H9 (cell line): ENCODE measurements around the gene AHDC1. TPM values are rescaled to one million over a fixed set of nuclear protein-coding genes. Genes with fewer than 3 reads are reported as not detected.
A peak's percentile ranks its signal among the peaks of the same experiment; 100 is the strongest.

ENCODE experiments used
- DNase-seq: peaks from one replicate; pipeline ENCODE4 v3.0.0-alpha.2; 2017
- H2AFZ ChIP-seq: one replicate; pipeline ENCODE4 v1.6.1; 2013; ENCODE audit warnings: mild to moderate bottlenecking, low read length, control low read depth, moderate library complexity
- H2AK5ac ChIP-seq: 2 replicates; pipeline ENCODE4 v1.6.1; 2013; ENCODE audit warnings: low read length, control low read depth, mixed read lengths; ENCODE audit not compliant: insufficient read length
- H2BK120ac ChIP-seq: one replicate; pipeline ENCODE4 v1.6.1; 2013; ENCODE audit warnings: low read depth, mild to moderate bottlenecking, low read length, control low read depth, inconsistent platforms; ENCODE audit not compliant: poor library complexity, severe bottlenecking
- H2BK12ac ChIP-seq: 2 replicates; pipeline ENCODE4 v1.6.1; 2013; ENCODE audit warnings: low read length, control low read depth, mixed read lengths, low read depth; ENCODE audit not compliant: insufficient read length
- H2BK15ac ChIP-seq: 2 replicates; pipeline ENCODE4 v1.6.1; 2013; ENCODE audit warnings: low read depth, low read length, control low read depth
- H2BK20ac ChIP-seq: one replicate; pipeline ENCODE4 v1.6.1; 2013; ENCODE audit warnings: low read depth, mild to moderate bottlenecking, low read length, control low read depth, inconsistent platforms; ENCODE audit not compliant: poor library complexity, severe bottlenecking
- H2BK5ac ChIP-seq: 2 replicates; pipeline ENCODE4 v1.6.1; 2013; ENCODE audit warnings: low read length, control low read depth, mixed read lengths; ENCODE audit not compliant: insufficient read length
- H3K14ac ChIP-seq: 2 replicates; pipeline ENCODE4 v1.6.1; 2013; ENCODE audit warnings: low read length, control low read depth; ENCODE audit not compliant: insufficient read depth
- H3K18ac ChIP-seq: 2 replicates; pipeline ENCODE4 v1.6.1; 2013; ENCODE audit warnings: low read depth, mild to moderate bottlenecking, mixed read lengths, low read length, control low read depth; ENCODE audit not compliant: insufficient read length
- H3K23ac ChIP-seq: 2 replicates; pipeline ENCODE4 v1.6.1; 2013; ENCODE audit warnings: low read length, control low read depth, mixed read lengths, low read depth; ENCODE audit not compliant: insufficient read length
- H3K23me2 ChIP-seq: 2 replicates; pipeline ENCODE4 v1.6.1; 2013; ENCODE audit warnings: low read depth, mild to moderate bottlenecking, mixed read lengths, low read length, control low read depth; ENCODE audit not compliant: insufficient read length, poor library complexity, severe bottlenecking
- H3K27ac ChIP-seq: 2 replicates; pipeline ENCODE4 v1.5.1; 2013; ENCODE audit warnings: low read length, control low read depth, mixed read lengths, low read depth; ENCODE audit not compliant: insufficient read length
- H3K27me3 ChIP-seq: 2 replicates; pipeline ENCODE4 v1.6.1; 2013; ENCODE audit warnings: low read length, control low read depth, inconsistent platforms; ENCODE audit not compliant: insufficient read depth
- H3K4ac ChIP-seq: 2 replicates; pipeline ENCODE4 v1.6.1; 2013; ENCODE audit warnings: low read depth, mild to moderate bottlenecking, control low read depth, inconsistent platforms, low read length, moderate library complexity
- H3K4me1 ChIP-seq: 2 replicates; pipeline ENCODE4 v1.6.1; 2013; ENCODE audit warnings: low read length, control low read depth, inconsistent platforms; ENCODE audit not compliant: insufficient read depth
- H3K4me2 ChIP-seq: 2 replicates; pipeline ENCODE4 v1.6.1; 2013; ENCODE audit warnings: low read length, control low read depth, mixed read lengths; ENCODE audit not compliant: insufficient read length, insufficient read depth
- H3K56ac ChIP-seq: 2 replicates; pipeline ENCODE4 v1.6.1; 2013; ENCODE audit warnings: low read depth, mild to moderate bottlenecking, mixed read lengths, low read length, control low read depth; ENCODE audit not compliant: insufficient read length
- H3K79me1 ChIP-seq: 2 replicates; pipeline ENCODE4 v1.6.1; 2013; ENCODE audit warnings: low read depth, mild to moderate bottlenecking, moderate library complexity, low read length, control low read depth, inconsistent platforms; ENCODE audit not compliant: insufficient read depth, poor library complexity, severe bottlenecking
- H3K79me2 ChIP-seq: 2 replicates; pipeline ENCODE4 v1.6.1; 2013; ENCODE audit warnings: low read length, control low read depth, inconsistent platforms; ENCODE audit not compliant: insufficient read depth
- H3K9ac ChIP-seq: 2 replicates; pipeline ENCODE4 v1.6.1; 2013; ENCODE audit warnings: low read length, control low read depth, mixed read lengths; ENCODE audit not compliant: insufficient read length; ENCODE audit errors: extremely low read depth
- H3K9me3 ChIP-seq: one replicate; pipeline ENCODE4 v1.6.1; 2013; ENCODE audit warnings: low read depth, low read length, inconsistent platforms; ENCODE audit not compliant: control insufficient read depth
- H3T11ph ChIP-seq: one replicate; pipeline ENCODE4 v1.6.1; 2013; ENCODE audit warnings: mild to moderate bottlenecking, low read length, control low read depth, inconsistent platforms
- H4K20me1 ChIP-seq: one replicate; pipeline ENCODE4 v1.6.1; 2013; ENCODE audit not compliant: control insufficient read depth, insufficient read length, insufficient read depth
- H4K5ac ChIP-seq: 2 replicates; pipeline ENCODE4 v1.6.1; 2013; ENCODE audit warnings: low read depth, mild to moderate bottlenecking, mixed read lengths, low read length, control low read depth; ENCODE audit not compliant: insufficient read length
- H4K8ac ChIP-seq: replicated peaks from 2 replicates; pipeline ENCODE4 v1.6.1; 2013; ENCODE audit warnings: low read length, control low read depth, mixed read lengths, low read depth; ENCODE audit not compliant: insufficient read length
- H4K91ac ChIP-seq: 2 replicates; pipeline ENCODE4 v1.6.1; 2013; ENCODE audit warnings: low read depth, mild to moderate bottlenecking, moderate library complexity, mixed read lengths, low read length, control low read depth; ENCODE audit not compliant: insufficient read length
- H3K27ac Mint-ChIP-seq, 3 experiments: 2 replicates in 2 of 3; 3 replicates in 1 of 3; pipeline ENCODE4 v1.8.0; 2020 to 2021; ENCODE audit warnings: mixed read lengths in 3 of 3, mild to moderate bottlenecking in 1 of 3, moderate library complexity in 1 of 3
- H3K27me3 Mint-ChIP-seq: 2 replicates; pipeline ENCODE4 v1.8.0; 2021; ENCODE audit warnings: low read depth, mild to moderate bottlenecking, moderate library complexity, mixed read lengths
- H3K36me3 Mint-ChIP-seq, 3 experiments: 2 replicates in 2 of 3; 3 replicates in 1 of 3; pipeline ENCODE4 v1.8.0; 2020 to 2021; ENCODE audit warnings: low read depth in 3 of 3, mixed read lengths in 3 of 3; ENCODE audit not compliant: insufficient read depth in 1 of 3
- H3K4me1 Mint-ChIP-seq, 2 experiments: 2 replicates each; pipeline ENCODE4 v1.8.0; 2020; ENCODE audit warnings: mixed read lengths in 2 of 2
- H3K4me3 Mint-ChIP-seq, 2 experiments: 2 replicates in 1 of 2; 3 replicates in 1 of 2; pipeline ENCODE4 v1.8.0; 2020 to 2021; ENCODE audit warnings: mild to moderate bottlenecking in 2 of 2, mixed read lengths in 2 of 2, moderate library complexity in 1 of 2
- H3K9me3 Mint-ChIP-seq, 2 experiments: 2 replicates in 1 of 2; 3 replicates in 1 of 2; pipeline ENCODE4 v1.8.0; 2020; ENCODE audit warnings: mild to moderate bottlenecking in 2 of 2, mixed read lengths in 2 of 2, moderate library complexity in 1 of 2
- CTCF ChIP-seq: fragments of 200-600 bp; sonication (generic); conservative IDR thresholded peaks from 3 replicates; pipeline ENCODE4 v1.8.0; 2021; ENCODE audit warnings: antibody characterized with exemption, mild to moderate bottlenecking
- WGBS: extraction: QIAGEN DNeasy Blood & Tissue Kit; methylation state at CpG from one replicate; pipeline ENCODE4 v1.1.7; 2013; ENCODE audit warnings: missing lambda C conversion rate, low lambda C conversion rate, mixed read lengths; ENCODE audit not compliant: insufficient read length; ENCODE audit errors: extremely low coverage; 5-methylcytosine and 5-hydroxymethylcytosine counted together
- total RNA-seq: library from RNA; stranded (reverse); gene quantifications from 2 replicates; pipeline ENCODE4 v1.2.1, GENCODE V29; 2021

The AHDC1 gene
- total RNA-seq, 1 experiment from 2014 or later, result 29.4 TPM

GRCh38 chr1:27652111-27652864 lies 48.3 kb upstream of the AHDC1 start:
- H2BK5ac ChIP-seq, result no peak overlapping the region
- H3K18ac ChIP-seq, result no peak overlapping the region
- Mint-ChIP-seq H3K27me3 (peaks cover 2% of the 10 kb centered on the region; the same call in 1 of the 2 replicates), H3K4me3 (no peak overlapping the region), H3K27ac (peak overlapping the region in 2 of 3 experiments; percentile 70 to 85; a peak in 2 of 7 replicates), H3K9me3 (no peaks in the 10 kb centered on the region; a peak in 2 of 5 replicates), H3K36me3 (no peaks in the 10 kb centered on the region), H3K4me1 (peaks cover 30 to 38% of the 10 kb centered on the region in 2 experiments)
- no peak overlapping the region for H3T11ph ChIP-seq
- no peak overlapping the region for H3K4ac ChIP-seq
- H3K9me3 ChIP-seq, result no peaks in the 10 kb centered on the region
- no peak overlapping the region for H2BK120ac ChIP-seq
- no peak overlapping the region for H3K23ac ChIP-seq
- H3K56ac ChIP-seq, result no peak overlapping the region
- no peak overlapping the region for H2AFZ ChIP-seq
- no peaks in the 10 kb centered on the region for H3K79me1 ChIP-seq
- no peak overlapping the region for H2BK20ac ChIP-seq
- H2BK12ac ChIP-seq, result no peak overlapping the region
- no peaks in the 10 kb centered on the region for H3K79me2 ChIP-seq
- peaks cover 9% of the 10 kb centered on the region; the same call in 1 of the 2 replicates for H3K4me1 ChIP-seq
- H4K20me1 ChIP-seq, result no peaks in the 10 kb centered on the region
- H2BK15ac ChIP-seq, result no peak overlapping the region
- H4K91ac ChIP-seq, result no peak overlapping the region
- H2AK5ac ChIP-seq, result no peak overlapping the region
- WGBS, result no CpG with 5 or more reads among the region's 5 CpGs
- no peak overlapping the region for H3K4me2 ChIP-seq
- no peaks in the 10 kb centered on the region for H3K27me3 ChIP-seq
- no peak overlapping the region for H3K14ac ChIP-seq
- no peak overlapping the region for H3K27ac ChIP-seq
- no peak overlapping the region for H4K8ac ChIP-seq
- H3K9ac ChIP-seq, result no peak overlapping the region
- no peaks in the 10 kb centered on the region for H3K23me2 ChIP-seq
- no peak for DNase-seq
- no peak for TF ChIP-seq CTCF
- no peak overlapping the region for H4K5ac ChIP-seq
